OCI-LY3 (cell line): ENCODE data around the gene BSX.

Source experiments
- CTCF ChIP-seq: fragments of 200-600, 300-600 bp; sonication (generic); IDR thresholded peaks from 2 replicates; pipeline ENCODE4 v1.5.1; 2014; ENCODE audit warnings: antibody characterized with exemption, low read length, low read depth
- EZH2phosphoT487 ChIP-seq: fragments of 200-600 bp; shearing (Covaris generic); IDR thresholded peaks from 2 replicates; pipeline ENCODE4 v1.6.1; 2018; ENCODE audit warnings: antibody characterized with exemption, mixed run types, low read depth

DNA sequence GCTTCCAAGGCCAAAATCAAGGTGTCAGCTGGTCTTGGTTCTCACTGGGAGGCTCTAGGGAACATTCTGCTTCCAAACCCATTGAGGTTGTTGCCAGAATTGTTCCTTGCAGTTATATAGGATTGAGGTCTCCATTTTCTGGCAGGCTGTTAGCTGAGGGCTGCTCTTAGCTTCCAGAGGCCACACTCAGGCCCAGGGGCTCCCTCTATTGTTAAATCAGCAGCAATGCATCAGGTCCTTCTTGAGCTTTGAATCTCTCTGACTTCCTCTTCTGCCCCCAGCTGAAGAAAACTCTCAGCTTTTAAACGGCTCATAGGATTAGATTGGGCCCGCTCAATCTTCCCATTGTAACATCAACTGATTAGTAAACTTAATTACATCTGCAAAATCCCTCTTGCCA is 39.3 kb upstream of the BSX start:
- TF ChIP-seq CTCF: peak; percentile 69
- TF ChIP-seq EZH2phosphoT487: no peak
